ENCODE data around the gene TMEM225.
"Not testable (repeated sequence)": the region's sequence is repeated elsewhere in the genome, so short reads cannot be mapped to it uniquely, and the experiment has no call there.

DNA sequence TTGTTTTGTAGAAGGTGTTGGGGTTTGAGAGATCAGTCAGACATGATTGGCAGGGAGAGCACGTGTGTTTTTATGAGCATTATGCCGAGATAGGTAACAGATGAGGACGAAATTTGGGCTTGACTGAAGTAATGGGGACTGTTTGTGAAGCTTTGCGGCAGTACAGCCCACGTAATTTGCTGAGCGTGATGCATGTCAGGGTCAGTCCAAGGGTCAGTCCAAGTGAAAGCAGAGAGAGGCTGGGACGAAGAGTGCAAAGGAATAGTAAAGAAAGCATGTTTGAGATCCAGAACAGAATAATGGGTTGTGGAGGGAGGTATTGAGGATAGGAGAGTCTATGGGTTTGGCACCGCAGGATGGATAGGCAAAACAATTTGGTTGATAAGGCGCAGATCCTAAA lies 17.7 kb downstream of the TMEM225 start:
- TF ChIP-seq CTCF (conservative IDR thresholded peaks at IDR 0.05; ENCODE audit: low read length); EZH2phosphoT487 (IDR thresholded peaks at IDR 0.05; ENCODE audit: borderline replicate concordance): not testable (repeated sequence)

Data from Loucy (cell line).